Loucy (cell line): Measurements from ENCODE around the gene PTH2R.

Experiments
- H2AFZ ChIP-seq: fragments of 200-600 bp; sonication (generic); 2 replicates; pipeline ENCODE4 v1.6.0; 2016; ENCODE audit warnings: antibody characterized with exemption, mild to moderate bottlenecking, low read length, moderate library complexity
- H3F3A ChIP-seq: fragments of 200-600 bp; 2 replicates; pipeline ENCODE4 v1.6.0; 2016; ENCODE audit warnings: antibody characterized with exemption, low read depth, mild to moderate bottlenecking
- H3K27me3 ChIP-seq: fragments of 200-600 bp; sonication (generic); 2 replicates; pipeline ENCODE4 v1.6.1; 2014; ENCODE audit warnings: low read length, mild to moderate bottlenecking; ENCODE audit not compliant: insufficient read depth, poor library complexity, severe bottlenecking
- H3K36me3 ChIP-seq: fragments of 200-600 bp; sonication (generic); 2 replicates; pipeline ENCODE4 v1.6.1; 2016; ENCODE audit warnings: low read length; ENCODE audit not compliant: insufficient read depth
- H3K4me1 ChIP-seq: fragments of 200-600 bp; sonication (generic); 2 replicates; pipeline ENCODE4 v1.5.1; 2014; ENCODE audit warnings: low read length, mild to moderate bottlenecking; ENCODE audit not compliant: insufficient read depth, poor library complexity, severe bottlenecking
- H3K4me2 ChIP-seq: fragments of 200-600 bp; sonication (generic); 2 replicates; pipeline ENCODE4 v1.6.0; 2014; ENCODE audit warnings: antibody characterized with exemption, low read length, low read depth, mild to moderate bottlenecking; ENCODE audit not compliant: poor library complexity, severe bottlenecking
- H3K4me3 ChIP-seq: fragments of 200-600 bp; sonication (generic); 2 replicates; pipeline ENCODE4 v1.5.1; 2014; ENCODE audit warnings: low read length, mild to moderate bottlenecking, mixed read lengths; ENCODE audit not compliant: poor library complexity, severe bottlenecking
- H3K79me2 ChIP-seq: fragments of 200-600 bp; sonication (generic); 2 replicates; pipeline ENCODE4 v1.6.1; 2014; ENCODE audit warnings: low read length; ENCODE audit not compliant: insufficient read depth
- H3K9ac ChIP-seq: fragments of 200-600 bp; sonication (generic); 2 replicates; pipeline ENCODE4 v1.6.0; 2014; ENCODE audit warnings: mild to moderate bottlenecking, low read depth, low read length, moderate library complexity; ENCODE audit not compliant: poor library complexity, severe bottlenecking
- H3K9me2 ChIP-seq: fragments of 200-600 bp; sonication (generic); replicated peaks from 2 replicates; pipeline ENCODE4 v1.6.1; 2016; ENCODE audit warnings: low read depth, low read length, mixed read lengths
- H3K9me3 ChIP-seq: fragments of 200-600 bp; sonication (generic); 2 replicates; pipeline ENCODE4 v1.6.1; 2014; ENCODE audit warnings: mild to moderate bottlenecking, antibody characterized with exemption, low read length, low read depth; ENCODE audit not compliant: insufficient read depth
- H4K20me1 ChIP-seq: fragments of 200-600 bp; sonication (generic); 2 replicates; pipeline ENCODE4 v1.6.0; 2014; ENCODE audit warnings: antibody characterized with exemption, low read length, mild to moderate bottlenecking; ENCODE audit not compliant: insufficient read depth, poor library complexity, severe bottlenecking
- EZH2phosphoT487 ChIP-seq: fragments of 200-600 bp; IDR thresholded peaks from 2 replicates; pipeline ENCODE4 v1.6.1; 2018; ENCODE audit warnings: antibody characterized with exemption, mild to moderate bottlenecking, moderate library complexity, borderline replicate concordance
- TF ChIP-seq, protein P1 (sequence below): fragments of 200-600 bp; sonication (generic); conservative IDR thresholded peaks from 2 replicates; pipeline ENCODE4 v1.5.1; 2014; ENCODE audit warnings: mild to moderate bottlenecking, antibody characterized with exemption, low read length

PTH2R gene

DNA sequence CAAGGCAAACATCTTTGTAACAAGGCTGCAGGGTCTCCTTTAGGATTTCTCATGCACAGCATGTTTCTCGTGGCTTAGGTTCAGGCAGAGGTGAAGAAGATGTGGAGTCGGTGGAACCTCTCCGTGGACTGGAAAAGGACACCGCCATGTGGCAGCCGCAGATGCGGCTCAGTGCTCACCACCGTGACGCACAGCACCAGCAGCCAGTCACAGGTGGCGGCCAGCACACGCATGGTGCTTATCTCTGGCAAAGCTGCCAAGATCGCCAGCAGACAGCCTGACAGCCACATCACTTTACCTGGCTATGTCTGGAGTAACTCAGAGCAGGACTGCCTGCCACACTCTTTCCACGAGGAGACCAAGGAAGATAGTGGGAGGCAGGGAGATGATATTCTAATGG, 86.6 kb downstream of the PTH2R start:
- H3K9me3 ChIP-seq = no peaks in the 10 kb centered on the region
- H3F3A ChIP-seq = no peaks in the 10 kb centered on the region
- H3K36me3 ChIP-seq = no peaks in the 10 kb centered on the region
- H3K4me2 ChIP-seq = no peak overlapping the region
- H3K4me3 ChIP-seq = no peak overlapping the region
- H3K79me2 ChIP-seq = no peaks in the 10 kb centered on the region
- no peaks in the 10 kb centered on the region for H3K4me1 ChIP-seq
- H3K27me3 ChIP-seq = no peaks in the 10 kb centered on the region
- no peak overlapping the region for H3K9ac ChIP-seq
- no peak overlapping the region for H2AFZ ChIP-seq
- no peaks in the 10 kb centered on the region for H4K20me1 ChIP-seq
- H3K9me2 ChIP-seq = no peaks in the 10 kb centered on the region
- TF ChIP-seq EZH2phosphoT487 = no peak
- TF ChIP-seq, protein P1, sequence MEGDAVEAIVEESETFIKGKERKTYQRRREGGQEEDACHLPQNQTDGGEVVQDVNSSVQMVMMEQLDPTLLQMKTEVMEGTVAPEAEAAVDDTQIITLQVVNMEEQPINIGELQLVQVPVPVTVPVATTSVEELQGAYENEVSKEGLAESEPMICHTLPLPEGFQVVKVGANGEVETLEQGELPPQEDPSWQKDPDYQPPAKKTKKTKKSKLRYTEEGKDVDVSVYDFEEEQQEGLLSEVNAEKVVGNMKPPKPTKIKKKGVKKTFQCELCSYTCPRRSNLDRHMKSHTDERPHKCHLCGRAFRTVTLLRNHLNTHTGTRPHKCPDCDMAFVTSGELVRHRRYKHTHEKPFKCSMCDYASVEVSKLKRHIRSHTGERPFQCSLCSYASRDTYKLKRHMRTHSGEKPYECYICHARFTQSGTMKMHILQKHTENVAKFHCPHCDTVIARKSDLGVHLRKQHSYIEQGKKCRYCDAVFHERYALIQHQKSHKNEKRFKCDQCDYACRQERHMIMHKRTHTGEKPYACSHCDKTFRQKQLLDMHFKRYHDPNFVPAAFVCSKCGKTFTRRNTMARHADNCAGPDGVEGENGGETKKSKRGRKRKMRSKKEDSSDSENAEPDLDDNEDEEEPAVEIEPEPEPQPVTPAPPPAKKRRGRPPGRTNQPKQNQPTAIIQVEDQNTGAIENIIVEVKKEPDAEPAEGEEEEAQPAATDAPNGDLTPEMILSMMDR = no peak

DNA sequence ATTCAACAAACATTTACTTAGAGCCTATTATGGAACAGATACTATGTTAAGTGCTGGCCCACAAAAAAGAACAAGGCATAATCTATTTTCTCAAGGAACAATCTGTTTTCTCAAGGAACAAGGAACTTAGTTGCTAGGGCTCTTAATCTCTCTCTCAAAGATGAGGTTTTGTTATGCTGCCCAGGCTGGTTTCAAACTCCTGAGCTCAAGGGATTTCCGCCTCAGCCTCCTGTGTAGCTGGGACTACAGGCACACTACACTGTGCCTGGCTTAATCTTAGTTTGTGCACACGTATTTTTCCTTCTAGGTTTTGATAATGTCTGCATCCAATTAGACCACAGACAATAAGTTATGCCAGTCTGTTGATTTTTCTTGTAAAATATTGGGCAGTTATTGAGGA, 89.5 kb downstream of the PTH2R start:
- Histone ChIP-seq H3K9me3 (no peaks in the 10 kb centered on the region), H3K27me3 (no peaks in the 10 kb centered on the region), H3F3A (no peaks in the 10 kb centered on the region), H3K4me3 (no peak overlapping the region), H3K36me3 (no peaks in the 10 kb centered on the region), H3K79me2 (no peaks in the 10 kb centered on the region), H2AFZ (no peak overlapping the region), H4K20me1 (no peaks in the 10 kb centered on the region), H3K9ac (no peak overlapping the region), H3K4me1 (no peaks in the 10 kb centered on the region), H3K9me2 (no peaks in the 10 kb centered on the region), H3K4me2 (no peak overlapping the region)
- TF ChIP-seq, protein P1 = no peak
- no peak for TF ChIP-seq EZH2phosphoT487

DNA sequence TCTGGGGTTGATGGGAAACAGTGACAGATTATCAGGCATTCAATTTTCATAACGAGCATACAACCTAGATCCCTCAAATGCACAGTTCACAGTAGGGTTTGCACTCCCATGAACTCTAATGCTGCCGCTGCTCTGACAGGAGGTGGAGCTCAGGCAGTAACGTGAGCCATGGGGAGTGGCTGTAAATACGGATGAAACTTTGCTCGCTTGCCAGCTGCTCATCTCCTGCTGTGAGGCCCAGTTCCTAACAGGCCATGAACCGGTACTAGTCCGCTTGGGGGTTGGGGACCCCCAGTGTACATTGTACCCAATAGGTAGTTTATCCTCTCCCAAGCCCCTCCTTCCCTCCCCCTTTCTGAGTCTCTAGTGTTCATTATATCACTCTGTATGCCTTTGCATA, 94.6 kb downstream of the PTH2R start:
- no peak overlapping the region for H3K4me2 ChIP-seq
- TF ChIP-seq, protein P1 = no peak
- TF ChIP-seq EZH2phosphoT487 = no peak
- no peak overlapping the region for H2AFZ ChIP-seq
- no peaks in the 10 kb centered on the region for H3K79me2 ChIP-seq
- H3K9me3 ChIP-seq = no peaks in the 10 kb centered on the region
- H3K36me3 ChIP-seq = no peaks in the 10 kb centered on the region
- H3K4me3 ChIP-seq = no peak overlapping the region
- H3K9me2 ChIP-seq = no peaks in the 10 kb centered on the region
- H3K4me1 ChIP-seq = no peaks in the 10 kb centered on the region
- H3K27me3 ChIP-seq = no peaks in the 10 kb centered on the region
- no peaks in the 10 kb centered on the region for H3F3A ChIP-seq
- H3K9ac ChIP-seq = no peak overlapping the region
- no peaks in the 10 kb centered on the region for H4K20me1 ChIP-seq
